Endodermal cell (in vitro differentiated cells): Measurements from ENCODE around the gene TEAD3. TPM values are rescaled to one million over a fixed set of nuclear protein-coding genes. Genes with fewer than 3 reads are reported as not detected.

Experiments used
- DNase-seq: peaks from one replicate; pipeline ENCODE4 v3.0.0-alpha.2; 2017
- H3K27ac ChIP-seq: 2 replicates; pipeline ENCODE4 v1.5.1; 2013; ENCODE audit warnings: mild to moderate bottlenecking, low read depth, low read length, moderate library complexity
- H3K27me3 ChIP-seq: 2 replicates; pipeline ENCODE4 v1.6.1; 2013; ENCODE audit warnings: mild to moderate bottlenecking, low read length, moderate library complexity; ENCODE audit not compliant: insufficient read depth, control insufficient read depth, poor library complexity, severe bottlenecking
- H3K36me3 ChIP-seq: 2 replicates; pipeline ENCODE4 v1.7.0; 2013; ENCODE audit warnings: mild to moderate bottlenecking, low read length, moderate library complexity; ENCODE audit not compliant: control insufficient read depth, insufficient read depth
- H3K4me1 ChIP-seq: one replicate; pipeline ENCODE4 v1.7.0; 2013; ENCODE audit warnings: low read length; ENCODE audit not compliant: control insufficient read depth, insufficient read depth
- H3K4me3 ChIP-seq: 2 replicates; pipeline ENCODE4 v1.5.1; 2013; ENCODE audit warnings: mild to moderate bottlenecking, low read length, moderate library complexity
- H3K9ac ChIP-seq: 2 replicates; pipeline ENCODE4 v1.6.1; 2013; ENCODE audit warnings: mild to moderate bottlenecking, low read length, moderate library complexity; ENCODE audit not compliant: poor library complexity, severe bottlenecking; ENCODE audit errors: extremely low read depth
- H3K9me3 ChIP-seq: 2 replicates; pipeline ENCODE4 v1.6.1; 2013; ENCODE audit warnings: mild to moderate bottlenecking, low read length, moderate library complexity; ENCODE audit not compliant: control insufficient read depth
- H3K27ac Mint-ChIP-seq: 2 replicates; pipeline ENCODE4 v1.8.0; 2020; ENCODE audit warnings: mixed read lengths
- H3K27me3 Mint-ChIP-seq: 2 replicates; pipeline ENCODE4 v1.8.0; 2021; ENCODE audit warnings: mild to moderate bottlenecking, mixed read lengths; ENCODE audit not compliant: insufficient read depth
- H3K36me3 Mint-ChIP-seq: 2 replicates; pipeline ENCODE4 v1.8.0; 2020; ENCODE audit warnings: low read depth, mixed read lengths
- H3K4me1 Mint-ChIP-seq: 2 replicates; pipeline ENCODE4 v1.8.0; 2020; ENCODE audit warnings: mixed read lengths
- H3K4me3 Mint-ChIP-seq: 2 replicates; pipeline ENCODE4 v1.8.0; 2020; ENCODE audit warnings: mild to moderate bottlenecking, moderate library complexity, mixed read lengths
- H3K9me3 Mint-ChIP-seq: 2 replicates; pipeline ENCODE4 v1.8.0; 2020; ENCODE audit warnings: mild to moderate bottlenecking, mixed read lengths
- WGBS, 2 experiments: methylation state at CpG; one replicate each; pipeline versions ENCODE4 v1.1.5 to v1.1.7; 2013; ENCODE audit warnings: missing lambda C conversion rate in 2 of 2, mixed read lengths in 1 of 2; ENCODE audit not compliant: insufficient coverage in 1 of 2, insufficient read length in 1 of 2; 5-methylcytosine and 5-hydroxymethylcytosine counted together
- total RNA-seq, 2 donors: library from RNA; stranded (reverse); fragmentation: NEBNext Ultra II Directional in 1 of 2; extraction: Animal tissue kit (Norgen Biotek cat#: 25700) in 1 of 2; gene quantifications; 2 replicates in 1 of 2; 3 replicates in 1 of 2; pipeline ENCODE4 v1.2.1, GENCODE V29; 2021
- TF ChIP-seq, protein P1 (sequence below): fragments of 200-600 bp; sonication (generic); conservative IDR thresholded peaks from 2 replicates; pipeline ENCODE4 v1.5.0; 2021; ENCODE audit warnings: antibody characterized with exemption, mild to moderate bottlenecking

Gene TEAD3
- total RNA-seq, 2 donors from 2014 or later: 22.7 to 29.2 TPM

DNA sequence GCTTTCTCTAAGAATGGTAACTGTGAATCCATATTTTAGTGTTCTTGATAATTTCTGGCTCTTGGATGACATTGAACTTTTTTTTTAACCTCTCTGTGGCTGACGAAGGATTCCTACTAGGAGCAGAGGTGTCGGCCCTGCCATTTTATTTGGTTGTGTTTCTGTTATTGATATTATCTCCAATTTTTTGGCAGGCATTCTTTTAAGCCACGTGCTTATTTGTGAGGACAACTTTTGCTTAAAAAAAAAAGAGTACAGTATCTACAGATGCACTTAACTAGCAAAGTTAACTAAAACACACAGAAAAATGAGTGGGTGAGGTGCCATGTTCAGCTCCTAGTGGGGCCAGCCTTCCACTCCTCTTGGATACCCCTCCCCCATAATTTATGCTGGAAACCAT is 43.6 kb downstream of the TEAD3 start:
- Histone ChIP-seq H3K27me3 (no peaks in the 10 kb centered on the region), H3K4me3 (peak overlapping the region; percentile 85), H3K9ac (no peak overlapping the region), H3K36me3 (peaks cover 8% of the 10 kb centered on the region), H3K9me3 (no peaks in the 10 kb centered on the region), H3K27ac (no peak overlapping the region), H3K4me1 (peaks cover 9% of the 10 kb centered on the region)
- Mint-ChIP-seq H3K4me1 (peaks cover 27% of the 10 kb centered on the region), H3K4me3 (peak overlapping the region; percentile 61), H3K36me3 (peaks cover 12% of the 10 kb centered on the region), H3K27me3 (peaks cover 24% of the 10 kb centered on the region), H3K9me3 (no peaks in the 10 kb centered on the region), H3K27ac (no peak overlapping the region)
- DNase-seq: no peak
- TF ChIP-seq, protein P1, sequence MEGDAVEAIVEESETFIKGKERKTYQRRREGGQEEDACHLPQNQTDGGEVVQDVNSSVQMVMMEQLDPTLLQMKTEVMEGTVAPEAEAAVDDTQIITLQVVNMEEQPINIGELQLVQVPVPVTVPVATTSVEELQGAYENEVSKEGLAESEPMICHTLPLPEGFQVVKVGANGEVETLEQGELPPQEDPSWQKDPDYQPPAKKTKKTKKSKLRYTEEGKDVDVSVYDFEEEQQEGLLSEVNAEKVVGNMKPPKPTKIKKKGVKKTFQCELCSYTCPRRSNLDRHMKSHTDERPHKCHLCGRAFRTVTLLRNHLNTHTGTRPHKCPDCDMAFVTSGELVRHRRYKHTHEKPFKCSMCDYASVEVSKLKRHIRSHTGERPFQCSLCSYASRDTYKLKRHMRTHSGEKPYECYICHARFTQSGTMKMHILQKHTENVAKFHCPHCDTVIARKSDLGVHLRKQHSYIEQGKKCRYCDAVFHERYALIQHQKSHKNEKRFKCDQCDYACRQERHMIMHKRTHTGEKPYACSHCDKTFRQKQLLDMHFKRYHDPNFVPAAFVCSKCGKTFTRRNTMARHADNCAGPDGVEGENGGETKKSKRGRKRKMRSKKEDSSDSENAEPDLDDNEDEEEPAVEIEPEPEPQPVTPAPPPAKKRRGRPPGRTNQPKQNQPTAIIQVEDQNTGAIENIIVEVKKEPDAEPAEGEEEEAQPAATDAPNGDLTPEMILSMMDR: no peak
- 82 to 92% methylated on average over 2 to 3 of the region's 3 CpGs for WGBS, 2 experiments

DNA sequence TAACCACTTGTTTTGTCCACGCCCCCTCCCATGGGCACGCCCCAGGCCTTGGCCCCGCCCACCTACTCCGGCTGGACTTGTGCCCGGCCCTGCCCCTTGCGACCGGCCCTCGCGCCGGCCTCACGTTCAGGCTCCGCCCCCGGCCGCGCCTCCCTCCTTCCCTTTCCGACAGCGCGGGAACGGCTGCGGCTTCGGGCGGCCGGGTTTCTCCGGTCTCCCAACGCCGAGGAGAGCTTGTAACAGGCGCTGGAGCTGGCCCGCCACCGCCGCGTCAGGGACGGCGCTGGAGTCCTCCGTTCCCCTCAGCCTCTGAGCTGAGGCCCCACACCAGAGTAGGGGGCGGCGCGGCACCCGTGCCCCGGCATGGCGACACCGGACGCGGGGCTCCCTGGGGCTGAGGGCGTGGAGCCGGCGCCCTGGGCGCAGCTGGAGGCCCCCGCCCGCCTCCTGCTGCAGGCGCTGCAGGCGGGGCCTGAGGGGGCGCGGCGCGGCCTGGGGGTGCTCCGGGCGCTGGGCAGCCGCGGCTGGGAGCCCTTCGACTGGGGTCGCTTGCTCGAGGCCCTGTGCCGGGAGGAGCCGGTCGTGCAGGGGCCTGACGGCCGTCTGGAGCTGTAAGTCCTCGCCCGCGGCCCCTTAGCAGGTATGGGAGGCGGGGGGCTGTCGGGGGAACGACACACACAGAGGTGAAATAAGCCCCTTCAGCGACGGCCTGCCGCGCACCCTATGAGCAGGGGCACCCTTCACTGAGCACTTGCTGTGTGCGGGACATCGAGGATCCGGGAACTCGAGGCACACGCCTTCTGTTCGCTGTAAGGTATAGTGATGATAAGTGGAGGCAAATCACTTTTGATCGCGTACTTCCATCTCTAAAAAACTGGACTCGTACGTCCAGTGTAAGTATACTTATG is 44.4 kb downstream of the TEAD3 start, which contains the start of gene FANCE:
Gene FANCE, plus strand, starts transcription at position 156 of the 908 bp plus-strand sequence. Its CDS starts 208 bp downstream, at position 364.
- no peaks in the 10 kb centered on the region for H3K9me3 Mint-ChIP-seq
- H3K9ac ChIP-seq: no peak within 1 kb of the TSS
- TF ChIP-seq, protein P1: no peak
- no peaks in the 10 kb centered on the region for H3K9me3 ChIP-seq
- H3K27ac ChIP-seq: no peak within 1 kb of the TSS
- no peaks in the 10 kb centered on the region for H3K27me3 ChIP-seq
- H3K36me3 Mint-ChIP-seq: peaks cover 12% of the 10 kb centered on the region
- peaks cover 21% of the 10 kb centered on the region for H3K4me1 Mint-ChIP-seq
- peak within 1 kb of the TSS; percentile 61 for H3K4me3 Mint-ChIP-seq
- H3K27ac Mint-ChIP-seq: peak within 1 kb of the TSS; percentile 5
- DNase-seq: peak; percentile 100
- WGBS, 2 experiments: 0 to 3% methylated on average over 33 to 87 of the region's 87 CpGs
- peaks cover 24% of the 10 kb centered on the region for H3K27me3 Mint-ChIP-seq
- peaks cover 8% of the 10 kb centered on the region for H3K36me3 ChIP-seq
- H3K4me1 ChIP-seq: peaks cover 9% of the 10 kb centered on the region
- peak within 1 kb of the TSS; percentile 85 for H3K4me3 ChIP-seq

DNA sequence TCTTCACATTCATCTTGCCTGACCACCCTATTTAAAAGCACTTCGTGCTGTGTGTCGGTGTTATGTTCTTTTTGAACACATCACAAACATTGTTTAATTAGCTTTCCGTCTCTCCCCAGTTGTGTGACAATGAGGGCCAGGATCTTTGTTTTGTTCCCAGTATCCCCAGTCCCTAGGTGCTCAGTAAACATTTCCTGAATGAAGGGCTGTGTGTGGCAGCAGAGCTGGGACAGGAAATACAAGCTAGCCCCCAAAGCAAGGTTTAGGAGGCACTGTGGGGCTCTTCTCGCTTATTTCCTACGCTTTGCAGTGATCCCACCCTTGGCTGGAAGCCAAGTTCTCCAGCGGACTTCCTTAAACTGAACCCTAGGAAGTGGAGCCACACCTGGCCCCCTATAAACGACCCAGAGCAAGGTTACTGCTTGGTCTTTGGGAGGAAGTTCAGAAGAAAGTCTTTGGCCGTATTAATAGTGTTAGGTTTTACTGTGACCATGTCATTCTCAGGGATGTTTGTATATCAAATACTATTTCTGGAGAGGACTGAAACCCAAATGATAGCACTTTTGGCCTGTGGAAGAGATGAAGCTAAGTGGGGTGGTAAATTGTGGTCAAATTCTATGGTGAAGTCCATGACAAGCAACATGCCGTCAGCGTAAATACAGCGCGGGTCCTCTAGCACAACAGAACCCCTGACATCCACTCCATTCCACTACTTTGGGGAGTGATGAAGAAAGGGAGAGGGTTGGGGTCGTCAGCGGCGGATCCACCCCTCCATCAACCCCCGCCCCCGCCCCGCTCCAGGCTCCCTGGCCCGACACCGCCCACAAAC is 45.3 kb downstream of the TEAD3 start:
- H3K9me3 Mint-ChIP-seq: no peaks in the 10 kb centered on the region
- no peaks in the 10 kb centered on the region for H3K9me3 ChIP-seq
- peaks cover 9% of the 10 kb centered on the region for H3K4me1 ChIP-seq
- H3K27me3 ChIP-seq: no peaks in the 10 kb centered on the region
- peak overlapping the region; percentile 61 for H3K4me3 Mint-ChIP-seq
- H3K9ac ChIP-seq: no peak overlapping the region
- peak; percentile 57 for DNase-seq
- H3K27ac ChIP-seq: no peak overlapping the region
- H3K36me3 Mint-ChIP-seq: peaks cover 12% of the 10 kb centered on the region
- peaks cover 24% of the 10 kb centered on the region for H3K27me3 Mint-ChIP-seq
- TF ChIP-seq, protein P1: no peak
- 43 to 72% methylated on average over 8 to 13 of the region's 20 CpGs for WGBS, 2 experiments
- H3K4me3 ChIP-seq: peak overlapping the region; percentile 31
- H3K36me3 ChIP-seq: peaks cover 8% of the 10 kb centered on the region
- H3K27ac Mint-ChIP-seq: peak overlapping the region; percentile 5
- H3K4me1 Mint-ChIP-seq: peaks cover 21% of the 10 kb centered on the region
